ENCODE measurements around the gene SLC47A1.

SLC47A1 gene

GRCh38 chr17:19533036-19533717 is 477 bp upstream of the SLC47A1 start:
- H3K27ac Mint-ChIP-seq (ENCODE audit: low read depth), result no peak overlapping the region

GRCh38 chr17:19534562-19535149 is 1.0 kb downstream of the SLC47A1 start:
- Mint-ChIP-seq H3K4me3 (peak overlapping the region; percentile 52), H3K27ac (ENCODE audit: low read depth) (no peak overlapping the region), H3K4me1 (peaks cover 11% of the 10 kb centered on the region), H3K36me3 (ENCODE audit: insufficient read depth) (no peaks in the 10 kb centered on the region), H3K27me3 (peaks cover 70% of the 10 kb centered on the region), H3K9me3 (no peaks in the 10 kb centered on the region)
- ATAC-seq (replicated peaks; ENCODE audit: extremely low read depth, poor library complexity, severe bottlenecking) (no peak), DNase-seq (ENCODE audit: low spot score in 2 of 2) (no peak)

More at GRCh38 chr17:19533036-19533717, 477 bp upstream of the SLC47A1 start:
- DNase-seq (ENCODE audit: low spot score in 2 of 2) (no peak), ATAC-seq (replicated peaks; ENCODE audit: extremely low read depth, poor library complexity, severe bottlenecking) (no peak)
- H3K36me3 Mint-ChIP-seq (ENCODE audit: insufficient read depth), result no peaks in the 10 kb centered on the region
- peaks cover 79% of the 10 kb centered on the region for H3K27me3 Mint-ChIP-seq
- H3K9me3 Mint-ChIP-seq, result no peaks in the 10 kb centered on the region
- H3K4me3 Mint-ChIP-seq, result peak overlapping the region; percentile 52
- peaks cover 11% of the 10 kb centered on the region for H3K4me1 Mint-ChIP-seq

GRCh38 chr17:19537111-19537510 is 3.5 kb downstream of the SLC47A1 start:
- ATAC-seq (replicated peaks; ENCODE audit: extremely low read depth, poor library complexity, severe bottlenecking), result no peak

GRCh38 chr17:19538095-19539039 is 4.7 kb downstream of the SLC47A1 start:
- Mint-ChIP-seq H3K4me1 (peaks cover 6% of the 10 kb centered on the region), H3K27me3 (peaks cover 36% of the 10 kb centered on the region)
- DNase-seq (ENCODE audit: low spot score in 2 of 2), result no peak

More at GRCh38 chr17:19537111-19537510, 3.5 kb downstream of the SLC47A1 start:
- peaks cover 48% of the 10 kb centered on the region for H3K27me3 Mint-ChIP-seq
- H3K4me3 Mint-ChIP-seq, result no peak overlapping the region
- no peaks in the 10 kb centered on the region for H3K36me3 Mint-ChIP-seq (ENCODE audit: insufficient read depth)
- H3K4me1 Mint-ChIP-seq, result peaks cover 11% of the 10 kb centered on the region
- H3K9me3 Mint-ChIP-seq, result no peaks in the 10 kb centered on the region
- DNase-seq (ENCODE audit: low spot score in 2 of 2), result no peak
- no peak overlapping the region for H3K27ac Mint-ChIP-seq (ENCODE audit: low read depth)

GRCh38 chr17:19539040-19539399 is 5.4 kb downstream of the SLC47A1 start:
- H3K27me3 Mint-ChIP-seq, result peaks cover 34% of the 10 kb centered on the region
- H3K4me1 Mint-ChIP-seq, result peaks cover 6% of the 10 kb centered on the region
- no peaks in the 10 kb centered on the region for H3K9me3 Mint-ChIP-seq
- no peak overlapping the region for H3K4me3 Mint-ChIP-seq
- no peaks in the 10 kb centered on the region for H3K36me3 Mint-ChIP-seq (ENCODE audit: insufficient read depth)
- ATAC-seq (replicated peaks; ENCODE audit: extremely low read depth, poor library complexity, severe bottlenecking) (no peak), DNase-seq (ENCODE audit: low spot score in 2 of 2) (no peak)
- H3K27ac Mint-ChIP-seq (ENCODE audit: low read depth), result no peak overlapping the region

More at GRCh38 chr17:19538095-19539039, 4.7 kb downstream of the SLC47A1 start:
- no peak for ATAC-seq (replicated peaks; ENCODE audit: extremely low read depth, poor library complexity, severe bottlenecking)
- no peak overlapping the region for H3K27ac Mint-ChIP-seq (ENCODE audit: low read depth)
- no peak overlapping the region for H3K4me3 Mint-ChIP-seq
- H3K36me3 Mint-ChIP-seq (ENCODE audit: insufficient read depth), result no peaks in the 10 kb centered on the region
- H3K9me3 Mint-ChIP-seq, result no peaks in the 10 kb centered on the region

GRCh38 chr17:19539841-19540311 is 6.2 kb downstream of the SLC47A1 start:
- Mint-ChIP-seq H3K4me3 (no peak overlapping the region), H3K4me1 (no peaks in the 10 kb centered on the region), H3K9me3 (no peaks in the 10 kb centered on the region), H3K36me3 (ENCODE audit: insufficient read depth) (no peaks in the 10 kb centered on the region), H3K27ac (ENCODE audit: low read depth) (no peak overlapping the region), H3K27me3 (peaks cover 25% of the 10 kb centered on the region)
- no peak for ATAC-seq (replicated peaks; ENCODE audit: extremely low read depth, poor library complexity, severe bottlenecking)
- DNase-seq (ENCODE audit: low spot score in 2 of 2), result no peak

- Mint-ChIP-seq H3K4me3 (no peak overlapping the region), H3K36me3 (ENCODE audit: insufficient read depth) (no peaks in the 10 kb centered on the region), H3K27me3 (peaks cover 23% of the 10 kb centered on the region), H3K9me3 (no peaks in the 10 kb centered on the region), H3K4me1 (no peaks in the 10 kb centered on the region), H3K27ac (ENCODE audit: low read depth) (no peak overlapping the region)
- DNase-seq (ENCODE audit: low spot score in 2 of 2) (no peak), ATAC-seq (replicated peaks; ENCODE audit: extremely low read depth, poor library complexity, severe bottlenecking) (no peak)
These were observed 7.2 kb downstream of the SLC47A1 start for GRCh38 chr17:19540706-19541370.

- H3K27ac Mint-ChIP-seq (ENCODE audit: low read depth), result no peak overlapping the region
- peaks cover 19% of the 10 kb centered on the region for H3K27me3 Mint-ChIP-seq
- H3K4me3 Mint-ChIP-seq, result no peak overlapping the region
- no peaks in the 10 kb centered on the region for H3K9me3 Mint-ChIP-seq
- no peaks in the 10 kb centered on the region for H3K36me3 Mint-ChIP-seq (ENCODE audit: insufficient read depth)
- ATAC-seq (replicated peaks; ENCODE audit: extremely low read depth, poor library complexity, severe bottlenecking) (no peak), DNase-seq (ENCODE audit: low spot score in 2 of 2) (no peak)
- H3K4me1 Mint-ChIP-seq, result no peaks in the 10 kb centered on the region
These were observed 7.8 kb downstream of the SLC47A1 start for GRCh38 chr17:19541445-19541844.

- no peak for ATAC-seq (replicated peaks; ENCODE audit: extremely low read depth, poor library complexity, severe bottlenecking)
- no peak overlapping the region for H3K27ac Mint-ChIP-seq (ENCODE audit: low read depth)
- peaks cover 11% of the 10 kb centered on the region for H3K27me3 Mint-ChIP-seq
- H3K4me1 Mint-ChIP-seq, result peaks cover 4% of the 10 kb centered on the region
- DNase-seq (ENCODE audit: low spot score in 2 of 2), result no peak
- H3K36me3 Mint-ChIP-seq (ENCODE audit: insufficient read depth), result no peaks in the 10 kb centered on the region
- no peak overlapping the region for H3K4me3 Mint-ChIP-seq
- H3K9me3 Mint-ChIP-seq, result no peaks in the 10 kb centered on the region
These were observed 8.6 kb downstream of the SLC47A1 start for GRCh38 chr17:19542247-19542646.

GRCh38 chr17:19544366-19544765 is 10.7 kb downstream of the SLC47A1 start:
- ATAC-seq (replicated peaks; ENCODE audit: extremely low read depth, poor library complexity, severe bottlenecking) (no peak), DNase-seq (ENCODE audit: low spot score in 2 of 2) (no peak)
- no peaks in the 10 kb centered on the region for H3K9me3 Mint-ChIP-seq
- no peak overlapping the region for H3K27ac Mint-ChIP-seq (ENCODE audit: low read depth)
- H3K27me3 Mint-ChIP-seq, result no peaks in the 10 kb centered on the region
- H3K4me3 Mint-ChIP-seq, result no peak overlapping the region
- H3K36me3 Mint-ChIP-seq (ENCODE audit: insufficient read depth), result no peaks in the 10 kb centered on the region
- H3K4me1 Mint-ChIP-seq, result peaks cover 4% of the 10 kb centered on the region

- peaks cover 8% of the 10 kb centered on the region for H3K27me3 Mint-ChIP-seq
- no peaks in the 10 kb centered on the region for H3K36me3 Mint-ChIP-seq (ENCODE audit: insufficient read depth)
- no peaks in the 10 kb centered on the region for H3K9me3 Mint-ChIP-seq
- H3K27ac Mint-ChIP-seq (ENCODE audit: low read depth), result no peak overlapping the region
- DNase-seq (ENCODE audit: low spot score in 2 of 2) (no peak), ATAC-seq (replicated peaks; ENCODE audit: extremely low read depth, poor library complexity, severe bottlenecking) (no peak)
- H3K4me1 Mint-ChIP-seq, result peaks cover 4% of the 10 kb centered on the region
- no peak overlapping the region for H3K4me3 Mint-ChIP-seq
These were observed 12.8 kb downstream of the SLC47A1 start for GRCh38 chr17:19546289-19547065.

Measured in central memory CD8-positive, alpha-beta T cell (primary cell).